Activated CD8-positive, alpha-beta memory T cell treated with anti-CD3 and anti-CD28 coated beads for 4 hours (primary cell): Measurements from ENCODE around the gene DERA.

Experiments used
- DNase-seq, 2 donors: peaks; one replicate each; pipeline ENCODE4 v3.0.0-alpha.2; 2020; ENCODE audit warnings: low read depth in 2 of 2

DERA gene

GRCh38 chr12:16075887-16076286, 164.8 kb downstream of the DERA start:
- DNase-seq = no peak

- DNase-seq = no peak
These were observed 165.4 kb downstream of the DERA start for GRCh38 chr12:16076557-16076956.

- DNase-seq = no peak
These were observed 165.9 kb downstream of the DERA start for GRCh38 chr12:16076970-16077522.

GRCh38 chr12:16086462-16086861, 175.3 kb downstream of the DERA start:
- no peak for DNase-seq

GRCh38 chr12:16086942-16087341, 175.8 kb downstream of the DERA start:
- no peak for DNase-seq
